Measurements from ENCODE around the gene LARP4. TPM values are rescaled to one million over a fixed set of nuclear protein-coding genes. Genes with fewer than 3 reads are reported as not detected.
"Not testable (repeated sequence)": the region's sequence is repeated elsewhere in the genome, so short reads cannot be mapped to it uniquely, and the experiment has no call there.

LARP4 gene
- total RNA-seq, 4 donors from 2014 or later = 44.5 to 81.5 (median 58.4) TPM

- DNase-seq (ENCODE audit: low spot score) (no peak), ATAC-seq (ENCODE audit: low FRiP score) (no peak)
- TF ChIP-seq CTCF (IDR thresholded peaks at IDR 0.05) = no peak
These were observed 12.7 kb upstream of the LARP4 start for GRCh38 chr12:50387972-50388478.

- DNase-seq (ENCODE audit: low spot score) = not testable (repeated sequence)
These were observed 11.9 kb upstream of the LARP4 start for GRCh38 chr12:50388793-50389192.

GRCh38 chr12:50390316-50390741 is 10.4 kb upstream of the LARP4 start:
- peak; percentile 90 for ATAC-seq (ENCODE audit: low FRiP score)
- no peak for DNase-seq (ENCODE audit: low spot score)
- no peak for TF ChIP-seq CTCF (IDR thresholded peaks at IDR 0.05)

More at GRCh38 chr12:50388793-50389192, 11.9 kb upstream of the LARP4 start:
- not testable (repeated sequence) for ATAC-seq (ENCODE audit: low FRiP score)

- no peak for TF ChIP-seq CTCF (IDR thresholded peaks at IDR 0.05)
- no peak for DNase-seq (ENCODE audit: low spot score)
- no peak for ATAC-seq (ENCODE audit: low FRiP score)
These were observed 6.1 kb upstream of the LARP4 start for GRCh38 chr12:50394469-50395029.

- no peak for TF ChIP-seq CTCF (IDR thresholded peaks at IDR 0.05)
- DNase-seq (ENCODE audit: low spot score) = no peak
- no peak for ATAC-seq (ENCODE audit: low FRiP score)
These were observed 3.5 kb upstream of the LARP4 start for GRCh38 chr12:50397117-50397650.

- DNase-seq (ENCODE audit: low spot score) (no peak), ATAC-seq (ENCODE audit: low FRiP score) (no peak)
- TF ChIP-seq CTCF (IDR thresholded peaks at IDR 0.05) = no peak
These were observed 1.8 kb upstream of the LARP4 start for GRCh38 chr12:50398931-50399330.

- no peak for TF ChIP-seq CTCF (IDR thresholded peaks at IDR 0.05)
- DNase-seq (ENCODE audit: low spot score) (no peak), ATAC-seq (ENCODE audit: low FRiP score) (no peak)
These were observed 514 bp upstream of the LARP4 start for GRCh38 chr12:50400104-50400637.

All from omental fat pad (tissue), 4 donors.